Measurements from ENCODE around the gene TMCO4. TPM values are rescaled to one million over a fixed set of nuclear protein-coding genes. Genes with fewer than 3 reads are reported as not detected.

TMCO4 gene
- total RNA-seq, 1 donor from 2014 or later, result 18.6 TPM

GRCh38 chr1:19709260-19709793 lies 90.4 kb downstream of the TMCO4 start:
- H3K27me3 Mint-ChIP-seq, result no peaks in the 10 kb centered on the region
- H3K9me3 Mint-ChIP-seq (ENCODE audit: low read depth), result no peaks in the 10 kb centered on the region
- no peak for DNase-seq (ENCODE audit: low spot score, unreplicated experiment)
- no peak overlapping the region for H3K27ac Mint-ChIP-seq
- peaks cover 1% of the 10 kb centered on the region for H3K36me3 Mint-ChIP-seq (ENCODE audit: insufficient read depth)
- no peak overlapping the region for H3K4me3 Mint-ChIP-seq (ENCODE audit: low read depth)
- H3K4me1 Mint-ChIP-seq (ENCODE audit: low read depth), result peaks cover 3% of the 10 kb centered on the region
- no peak for TF ChIP-seq CTCF (IDR thresholded peaks at IDR 0.05; ENCODE audit: unreplicated experiment)

- no peaks in the 10 kb centered on the region for H3K27me3 Mint-ChIP-seq
- no peak overlapping the region for H3K27ac Mint-ChIP-seq
- H3K4me3 Mint-ChIP-seq (ENCODE audit: low read depth), result no peak overlapping the region
- H3K9me3 Mint-ChIP-seq (ENCODE audit: low read depth), result no peaks in the 10 kb centered on the region
- TF ChIP-seq CTCF (IDR thresholded peaks at IDR 0.05; ENCODE audit: unreplicated experiment), result no peak
- peaks cover 1% of the 10 kb centered on the region for H3K36me3 Mint-ChIP-seq (ENCODE audit: insufficient read depth)
- DNase-seq (ENCODE audit: low spot score, unreplicated experiment), result no peak
- peaks cover 3% of the 10 kb centered on the region for H3K4me1 Mint-ChIP-seq (ENCODE audit: low read depth)
Measured at GRCh38 chr1:19708567-19709110, 91.1 kb downstream of the TMCO4 start.

- no peak for TF ChIP-seq CTCF (IDR thresholded peaks at IDR 0.05; ENCODE audit: unreplicated experiment)
- Mint-ChIP-seq H3K27me3 (no peaks in the 10 kb centered on the region), H3K36me3 (ENCODE audit: insufficient read depth) (peaks cover 1% of the 10 kb centered on the region), H3K4me1 (ENCODE audit: low read depth) (peaks cover 2% of the 10 kb centered on the region), H3K9me3 (ENCODE audit: low read depth) (no peaks in the 10 kb centered on the region), H3K4me3 (ENCODE audit: low read depth) (no peak overlapping the region), H3K27ac (no peak overlapping the region)
- no peak for DNase-seq (ENCODE audit: low spot score, unreplicated experiment)
Measured at GRCh38 chr1:19706136-19706535, 93.6 kb downstream of the TMCO4 start.

- Mint-ChIP-seq H3K27me3 (no peaks in the 10 kb centered on the region), H3K4me3 (ENCODE audit: low read depth) (no peak overlapping the region), H3K4me1 (ENCODE audit: low read depth) (no peaks in the 10 kb centered on the region), H3K36me3 (ENCODE audit: insufficient read depth) (peaks cover 1% of the 10 kb centered on the region), H3K27ac (no peak overlapping the region), H3K9me3 (ENCODE audit: low read depth) (no peaks in the 10 kb centered on the region)
- no peak for DNase-seq (ENCODE audit: low spot score, unreplicated experiment)
- TF ChIP-seq CTCF (IDR thresholded peaks at IDR 0.05; ENCODE audit: unreplicated experiment), result no peak
Measured at GRCh38 chr1:19705464-19705863, 94.3 kb downstream of the TMCO4 start.

GRCh38 chr1:19704247-19705113 lies 95.2 kb downstream of the TMCO4 start:
- Mint-ChIP-seq H3K36me3 (ENCODE audit: insufficient read depth) (peaks cover 1% of the 10 kb centered on the region), H3K9me3 (ENCODE audit: low read depth) (no peaks in the 10 kb centered on the region), H3K27ac (no peak overlapping the region), H3K4me1 (ENCODE audit: low read depth) (peaks cover 2% of the 10 kb centered on the region), H3K4me3 (ENCODE audit: low read depth) (no peak overlapping the region), H3K27me3 (no peaks in the 10 kb centered on the region)
- TF ChIP-seq CTCF (IDR thresholded peaks at IDR 0.05; ENCODE audit: unreplicated experiment), result peak; percentile 90
- DNase-seq (ENCODE audit: low spot score, unreplicated experiment), result peak; percentile 74
